ENCODE data around the gene PSRC1. TPM values are rescaled to one million over a fixed set of nuclear protein-coding genes. Genes with fewer than 3 reads are reported as not detected.

Gene PSRC1
- total and polyA plus RNA-seq, 2 of the 8 experiments (the other 6 are each of a cell fraction or from before 2014, with no cell fraction given): 56.1 to 67.3 TPM

- no peak overlapping the region for H2AK5ac ChIP-seq (ENCODE audit: low read depth, low read length)
- H3K18ac ChIP-seq (ENCODE audit: extremely low read depth, low read length): no peak overlapping the region
- H3K9ac ChIP-seq (replicated peaks in 1 of 4; ENCODE audit: extremely low read depth in 1 of 4, low read depth in 3 of 4, low read length in 3 of 4): no peak overlapping the region
- H3K79me2 ChIP-seq (ENCODE audit: control insufficient read depth in 1 of 2, insufficient read depth in 2 of 2, low read length in 2 of 2): peaks cover 0 to 21% of the 10 kb centered on the region in 2 experiments; a peak in 1 of 4 replicates
- peaks cover 0 to 7% (median 1%) of the 10 kb centered on the region in 4 experiments; a peak in 3 of 8 replicates for H3K36me3 ChIP-seq (ENCODE audit: control insufficient read depth in 2 of 4, insufficient read depth in 4 of 4, low read length in 3 of 4)
- H3K4ac ChIP-seq (replicated peaks; ENCODE audit: insufficient read length, low read depth, low read length): no peak overlapping the region
- POLR2A ChIA-PET (ENCODE audit: partially characterized antibody): interaction anchor here (5.8 to 12.2 kb wide), 2 partner anchors 21 to 44 kb away, joined by 36 to 252 read pairs; partner anchors contain the start of gene SARS1
- H3K79me1 ChIP-seq (ENCODE audit: low read depth, low read length): peaks cover 9% of the 10 kb centered on the region; the same call in 1 of the 2 replicates
- no peak overlapping the region for H3K23ac ChIP-seq (ENCODE audit: insufficient read length)
- no peak overlapping the region for H3K27ac ChIP-seq (ENCODE audit: low read depth, low read length)
- no peak for TF ChIP-seq RNF2 (IDR thresholded peaks at IDR 0.05; ENCODE audit: borderline replicate concordance, low read depth, low read length, missing control alignments, poor library complexity, severe bottlenecking)
- TF ChIP-seq TAF7 (optimal IDR thresholded peaks at IDR 0.05; ENCODE audit: borderline replicate concordance, low read depth, low read length): no peak
- no peak for TF ChIP-seq EGR1 (IDR thresholded peaks at IDR 0.05; ENCODE audit: borderline replicate concordance, low read depth, low read length)
- no peak for TF ChIP-seq SIN3A (conservative IDR thresholded peaks at IDR 0.05 in 1 of 2, IDR thresholded peaks at IDR 0.05 in 1 of 2; ENCODE audit: low read depth in 1 of 2, low read length in 2 of 2)
- no peak for TF ChIP-seq HDAC2 (IDR thresholded peaks at IDR 0.05; ENCODE audit: borderline replicate concordance in 1 of 2, low read depth in 2 of 2, low read length in 2 of 2)
- TF ChIP-seq KDM4A (IDR thresholded peaks at IDR 0.05; ENCODE audit: low read depth, low read length, severe bottlenecking): no peak
- no peak for TF ChIP-seq BRCA1 (IDR thresholded peaks at IDR 0.05; ENCODE audit: low read depth, low read length)
- no peaks in the 10 kb centered on the region for H3K27me3 ChIP-seq (replicated peaks in 1 of 4; ENCODE audit: control insufficient read depth in 3 of 4, extremely low read depth in 1 of 4, insufficient read depth in 3 of 4, low read length in 3 of 4)
- H2BK20ac ChIP-seq (ENCODE audit: low read length): no peak overlapping the region
- H2AFZ ChIP-seq (ENCODE audit: low read length): no peak overlapping the region
- no peaks in the 10 kb centered on the region for H4K20me1 ChIP-seq (replicated peaks in 1 of 2; ENCODE audit: control insufficient read depth in 1 of 2, insufficient read depth in 2 of 2, low read length in 2 of 2)
- no peaks in the 10 kb centered on the region; the same call in 1 of the 2 replicates for H3K23me2 ChIP-seq (ENCODE audit: low read depth, low read length)
- no peak overlapping the region for H3K4me3 ChIP-seq (ENCODE audit: extremely low read depth in 1 of 4, insufficient read depth in 2 of 4, low read depth in 3 of 4, low read length in 4 of 4)
- no peak for FAIRE-seq
- H2BK15ac ChIP-seq (ENCODE audit: low read length): 0 out of 2 replicates have a peak overlapping the region, but pooled peaks have one; percentile 8
- no peak overlapping the region for H2BK120ac ChIP-seq (replicated peaks; ENCODE audit: low read depth, low read length)
- CTCF ChIA-PET (ENCODE audit: partially characterized antibody): interaction anchor here (1.0 to 28.7 kb wide), 5 partner anchors 6 to 142 kb away, joined by 5 to 651 read pairs (median 65); partner anchors contain the start of genes PSRC1, SARS1 and SORT1
- no peak overlapping the region for H2BK5ac ChIP-seq (ENCODE audit: low read depth, low read length)
- H3K56ac ChIP-seq (replicated peaks; ENCODE audit: insufficient read length, low read depth, low read length): no peak overlapping the region
- no peak for DNase-seq (ENCODE audit: low read depth in 1 of 2, low spot score in 2 of 2)
- H3K4me2 ChIP-seq (ENCODE audit: insufficient read depth in 1 of 2, low read depth in 2 of 2, low read length in 2 of 2): no peak overlapping the region
- peaks cover 5 to 37% (median 28%) of the 10 kb centered on the region in 4 experiments for H3K4me1 ChIP-seq (replicated peaks in 1 of 4; ENCODE audit: control insufficient read depth in 3 of 4, insufficient read depth in 4 of 4, low read length in 3 of 4)
- no peak overlapping the region for H3K14ac ChIP-seq (ENCODE audit: insufficient read length)
- H4K91ac ChIP-seq (replicated peaks; ENCODE audit: insufficient read length, low read length): peak overlapping the region; percentile 41
- H2BK12ac ChIP-seq (ENCODE audit: low read depth, low read length): no peak overlapping the region
- H4K5ac ChIP-seq (ENCODE audit: insufficient read length, low read depth, low read length): no peak overlapping the region
- H3K9me3 ChIP-seq (ENCODE audit: insufficient read depth in 2 of 2, low read depth in 1 of 2, low read length in 1 of 2): no peaks in the 10 kb centered on the region
- 82% methylated on average over 14 of the region's 15 CpGs; no CpG with 5 or more reads in 1 of the 2 experiments for WGBS, 2 experiments (ENCODE audit: extremely low coverage in 1 of 2, insufficient coverage in 1 of 2, insufficient read length in 1 of 2, insufficient replicate concordance in 2 of 2, low coverage in 1 of 2, low lambda C conversion rate in 2 of 2, missing lambda C conversion rate in 1 of 2)
- peak overlapping the region; percentile 4; the same call in 1 of the 2 replicates for H4K8ac ChIP-seq (ENCODE audit: extremely low read depth, insufficient read depth, low read length)
Observed at GRCh38 chr1:109257682-109258421, 25.1 kb downstream of the PSRC1 start.
